ENCODE results near the gene IL37. TPM values are rescaled to one million over a fixed set of nuclear protein-coding genes. Genes with fewer than 3 reads are reported as not detected.
"Not testable (repeated sequence)": the region's sequence is repeated elsewhere in the genome, so short reads cannot be mapped to it uniquely, and the experiment has no call there.

IL37 gene
- total RNA-seq, 1 donor from 2014 or later = not detected

DNA sequence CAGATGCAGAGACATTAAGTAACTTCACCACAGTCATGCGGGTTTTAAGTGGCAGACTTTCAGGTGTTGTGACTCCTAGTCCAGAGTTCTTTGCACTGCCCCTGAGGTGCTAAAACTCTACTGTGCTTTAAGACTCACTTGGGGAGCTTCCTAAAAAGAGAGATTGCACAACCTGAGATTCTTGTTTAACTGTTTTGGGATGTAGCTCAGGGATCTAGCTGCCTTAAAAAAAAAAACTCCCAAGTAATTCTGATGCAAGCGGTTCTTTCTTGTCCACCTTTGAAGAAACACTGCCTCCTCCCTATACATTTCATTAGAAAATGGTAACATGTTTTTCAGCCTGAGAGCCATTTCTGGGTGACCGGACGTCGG is 13.0 kb downstream of the IL37 start:
- DNase-seq = no peak

DNA sequence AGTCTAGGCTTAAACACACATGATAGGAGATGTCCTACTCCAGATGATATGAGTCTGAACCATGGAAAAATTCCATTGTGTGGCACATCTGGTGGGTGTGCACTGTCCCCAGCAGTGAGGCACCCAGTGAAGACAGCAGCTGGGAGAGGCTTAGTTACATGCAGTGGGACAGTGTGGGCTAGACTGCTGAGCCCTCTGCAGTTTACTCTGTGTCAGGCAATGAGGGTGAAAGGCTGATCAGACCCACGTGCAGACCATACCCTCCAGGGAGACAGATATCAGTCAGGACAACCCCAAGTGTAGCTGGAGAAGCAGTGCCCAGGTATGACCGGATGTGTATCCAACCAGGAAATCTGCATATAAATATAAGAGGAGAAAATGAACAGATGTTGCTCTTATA is 13.4 kb downstream of the IL37 start:
- no peak for DNase-seq

DNA sequence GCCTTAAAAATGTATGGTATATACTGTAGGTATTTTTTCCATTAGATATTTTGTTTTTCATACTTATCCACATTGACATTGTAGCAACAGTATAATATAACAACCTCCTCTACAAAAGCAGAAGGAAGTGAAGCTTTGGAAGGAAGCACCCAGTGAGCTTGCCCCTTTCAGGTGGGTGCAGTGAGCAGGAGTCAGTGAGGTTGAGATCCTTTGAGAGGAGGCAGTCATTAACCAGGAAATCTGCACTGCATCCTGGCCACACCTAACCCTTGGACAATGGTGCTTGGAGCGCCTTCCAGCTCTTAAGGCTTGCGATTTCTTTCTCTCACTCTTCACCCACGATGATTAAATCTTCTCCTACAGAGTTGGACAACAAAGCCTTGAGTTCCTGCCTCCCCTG is 13.9 kb downstream of the IL37 start:
- no peak for DNase-seq

DNA sequence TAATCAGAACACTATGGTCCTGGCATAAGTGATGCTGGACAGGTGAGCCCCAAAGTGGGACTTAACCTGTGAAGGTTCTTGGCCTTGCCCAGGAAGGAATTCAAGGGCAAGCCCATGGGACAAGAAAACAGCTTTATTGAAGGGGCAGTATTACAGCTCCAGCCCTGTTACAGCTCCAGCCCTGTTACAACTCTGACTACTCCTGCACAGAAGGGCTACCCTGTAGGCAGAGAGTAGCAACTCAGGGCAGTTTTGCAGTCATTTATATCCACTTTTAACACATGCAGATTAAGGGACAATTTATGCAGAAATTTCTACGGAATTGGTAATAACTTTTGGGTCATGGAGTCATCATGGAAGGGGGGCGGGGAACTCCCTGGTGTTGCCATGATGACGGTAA is 15.7 kb downstream of the IL37 start:
- no peak for DNase-seq

DNA sequence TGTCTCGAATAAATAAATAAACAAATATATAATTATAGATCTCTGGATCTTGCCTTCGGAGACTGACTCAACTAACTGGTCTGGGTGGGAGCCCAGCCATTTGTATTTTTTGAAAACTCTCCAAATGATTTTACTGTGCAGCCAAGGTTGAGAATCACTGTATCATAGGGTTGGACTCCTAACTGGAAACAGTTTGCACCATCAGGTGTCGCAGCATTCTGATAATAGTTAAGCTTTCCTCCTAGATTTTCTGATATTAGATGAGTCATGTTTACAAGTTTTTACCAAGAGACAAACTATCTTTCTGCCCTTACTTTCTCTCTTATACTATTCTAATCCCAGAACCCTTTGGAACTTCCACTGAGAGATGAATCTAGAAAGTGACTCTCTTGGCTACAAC is 16.8 kb downstream of the IL37 start:
- no peak for DNase-seq

DNA sequence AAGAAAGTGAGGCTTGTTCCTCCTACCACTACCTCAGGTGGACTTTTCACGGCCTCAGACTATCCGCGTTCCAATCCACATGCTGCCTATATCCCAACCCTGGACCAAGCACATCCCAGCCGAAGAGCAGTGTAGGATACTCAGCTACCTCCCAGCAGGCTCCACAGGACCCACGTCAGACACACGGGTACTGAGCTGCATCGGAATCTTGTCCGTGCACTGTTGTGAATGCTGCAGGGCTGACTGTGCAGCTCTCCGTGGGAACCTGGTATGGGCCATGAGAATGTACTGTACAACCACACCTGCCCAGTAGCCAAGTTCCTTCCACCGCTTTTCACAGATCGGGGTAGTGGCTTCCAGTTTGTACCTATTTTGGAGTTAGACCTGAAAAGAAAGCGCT is 22.3 kb downstream of the IL37 start:
- no peak for DNase-seq

- DNase-seq = not testable (repeated sequence)
Observed at GRCh38 chr2:112934117-112934516, 23.2 kb downstream of the IL37 start.

GRCh38 chr2:112936927-112937232 is 25.9 kb downstream of the IL37 start:
- DNase-seq = no peak

DNA sequence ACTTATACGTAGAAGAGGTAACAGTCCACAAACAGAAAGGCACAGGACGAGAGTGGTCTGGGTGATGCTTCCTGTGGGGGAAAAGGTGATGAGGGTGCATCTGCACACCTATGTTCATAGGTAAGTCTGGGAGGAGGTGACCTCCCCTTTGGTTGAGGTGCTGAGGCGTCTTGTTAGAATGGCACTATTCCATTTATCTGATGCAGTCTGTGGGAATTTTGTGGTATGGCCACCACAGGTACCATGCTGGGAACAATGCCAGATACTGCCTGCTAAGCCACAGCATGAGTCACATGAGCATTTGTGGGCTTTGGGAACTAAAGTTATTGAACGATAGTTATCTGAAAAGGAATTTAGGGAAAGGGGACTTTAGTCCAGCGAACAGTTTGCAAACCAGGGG is 27.9 kb downstream of the IL37 start:
- no peak for DNase-seq

DNA sequence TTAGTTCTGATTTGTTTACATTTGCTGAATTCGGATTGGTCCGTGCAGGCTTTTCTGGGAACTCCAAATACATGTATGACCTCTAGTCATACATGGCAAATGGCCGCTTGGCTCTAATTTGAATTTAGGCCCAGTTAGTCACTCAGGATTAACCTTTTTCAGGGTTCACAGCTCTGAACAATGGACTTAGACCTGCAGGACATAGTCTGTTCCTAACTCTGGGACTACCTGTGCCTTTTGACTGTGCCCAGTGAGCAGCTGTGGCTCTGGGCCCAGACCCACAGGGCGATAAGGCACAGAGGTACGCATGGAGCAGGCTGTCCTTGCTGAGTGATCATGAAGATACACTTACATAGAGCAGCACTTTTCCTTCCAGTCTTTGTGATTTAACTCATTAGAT is 28.5 kb downstream of the IL37 start:
- DNase-seq = no peak

DNA sequence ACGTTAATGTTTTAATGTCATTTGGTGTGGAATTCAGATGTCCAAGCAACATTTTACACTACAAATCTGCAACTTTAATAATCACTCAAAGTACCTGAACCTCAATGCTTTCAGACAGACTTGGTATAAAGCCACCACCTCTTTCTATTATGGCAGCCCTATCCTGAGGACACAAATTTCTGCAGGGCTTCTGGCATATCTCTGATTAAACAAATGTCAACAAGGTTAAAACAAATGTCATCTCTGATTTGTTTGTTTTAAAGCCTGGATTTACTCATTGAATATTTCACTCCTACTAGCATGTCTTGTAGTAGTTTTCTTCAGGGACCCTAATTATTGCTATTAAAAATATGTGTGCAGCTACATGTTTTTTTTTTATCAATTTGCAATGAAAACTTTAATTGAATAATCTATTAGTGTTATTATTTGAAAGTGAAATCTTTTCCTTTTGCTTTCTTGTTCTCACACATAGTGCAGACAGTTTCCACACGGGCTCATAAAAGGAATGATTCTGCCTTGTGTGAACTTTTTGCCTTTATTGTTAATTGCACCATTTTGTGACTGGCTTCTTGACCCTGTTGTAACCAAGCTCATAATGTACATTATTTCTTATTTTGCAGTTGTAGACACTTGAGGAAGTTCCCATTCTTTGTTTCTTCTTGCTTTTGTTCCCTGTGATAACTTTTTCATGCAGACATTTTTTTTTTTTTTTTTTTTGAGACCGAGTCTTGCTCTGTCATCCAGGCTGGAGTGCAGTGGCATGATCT is 30.1 kb downstream of the IL37 start:
- no peak for DNase-seq

DNA sequence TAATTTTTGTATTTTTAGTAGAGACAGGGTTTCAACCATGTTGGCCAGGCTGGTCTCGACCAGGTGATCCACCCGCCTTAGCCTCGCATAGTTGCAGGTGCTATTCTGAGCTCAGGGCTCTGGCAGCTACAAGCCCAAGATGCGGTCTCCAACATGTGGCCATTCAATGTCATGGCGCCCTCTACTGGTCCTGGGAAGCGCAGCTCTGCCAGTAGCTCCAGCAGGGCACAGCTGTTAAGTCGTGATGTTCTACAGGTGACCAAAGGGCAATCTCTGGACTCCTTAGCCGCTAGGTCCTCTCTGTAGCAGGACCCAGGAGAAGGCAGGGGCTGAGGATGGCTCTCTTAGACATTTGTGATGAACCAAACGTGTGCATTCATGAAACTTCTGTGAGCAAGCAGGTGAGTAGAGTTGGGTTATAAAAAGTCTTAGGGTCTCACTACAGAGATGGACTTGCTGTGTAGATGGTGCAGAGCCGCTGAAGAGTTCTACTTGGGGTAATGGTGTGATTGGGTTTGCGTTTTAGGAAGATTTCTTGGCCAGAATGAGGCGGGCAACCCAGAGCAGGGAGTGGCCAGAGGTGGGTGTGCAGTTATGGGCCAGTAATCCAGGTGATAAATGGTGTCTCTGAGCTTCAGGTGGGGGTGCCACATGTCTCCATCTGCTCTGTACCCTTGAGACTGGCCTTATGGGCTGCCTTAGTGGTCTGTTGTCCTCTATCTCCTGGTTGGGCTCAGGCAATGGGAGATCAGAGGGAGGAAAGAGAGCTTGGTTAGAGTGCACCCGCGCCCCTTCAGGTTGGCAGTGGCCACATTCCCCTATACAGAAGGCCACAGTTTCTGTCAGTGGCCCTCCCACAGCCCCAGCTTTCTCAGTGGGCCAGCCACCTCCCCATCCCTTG is 31.0 kb downstream of the IL37 start:
- peak; percentile 90 for DNase-seq

- no peak for DNase-seq
Observed at GRCh38 chr2:112942654-112943002, 31.7 kb downstream of the IL37 start.

GRCh38 chr2:112944971-112945370 is 34.0 kb downstream of the IL37 start:
- DNase-seq = no peak

GRCh38 chr2:112946086-112946485 is 35.1 kb downstream of the IL37 start:
- no peak for DNase-seq

GRCh38 chr2:112947374-112947773 is 36.4 kb downstream of the IL37 start:
- DNase-seq = no peak

GRCh38 chr2:112949456-112949855 is 38.5 kb downstream of the IL37 start:
- no peak for DNase-seq

- no peak for DNase-seq
Observed at GRCh38 chr2:112954364-112954763, 43.4 kb downstream of the IL37 start.

- DNase-seq = no peak
Observed at GRCh38 chr2:112957511-112957910, 46.5 kb downstream of the IL37 start.

DNA sequence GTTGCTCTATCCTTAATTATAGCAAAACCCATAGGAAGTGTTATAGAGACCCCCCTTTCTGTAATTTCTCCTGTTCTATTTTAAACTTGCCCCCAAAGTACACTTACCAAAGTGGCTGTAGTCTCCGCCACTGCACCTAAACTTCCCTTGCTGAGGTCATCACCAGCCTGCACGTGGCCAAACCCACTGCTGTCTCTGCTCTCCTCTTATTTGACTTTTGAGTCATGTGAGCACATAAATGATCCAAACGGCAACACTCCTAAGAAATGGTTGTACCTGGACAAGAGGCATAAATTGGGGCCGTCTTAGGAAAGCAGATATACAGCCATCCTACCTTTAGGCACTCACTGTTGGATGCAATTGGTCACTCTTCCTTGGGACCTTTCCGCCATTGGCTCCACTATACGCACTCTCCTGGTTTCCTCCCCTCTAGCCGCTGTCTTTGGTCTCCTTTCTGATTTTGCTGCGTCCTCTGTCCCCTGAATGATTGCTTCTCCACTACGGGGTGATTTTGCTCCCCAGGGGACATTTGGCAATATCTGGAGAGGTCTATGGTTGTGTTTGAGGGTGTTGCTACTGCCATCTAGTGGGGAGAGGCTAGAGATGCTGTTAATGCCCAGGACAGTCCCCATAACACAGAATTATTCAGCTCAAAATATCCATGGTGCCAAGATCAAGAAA is 47.6 kb downstream of the IL37 start:
- peak; percentile 77 for DNase-seq

- peak; percentile 9 for DNase-seq
Observed at GRCh38 chr2:112959109-112959812, 48.3 kb downstream of the IL37 start.

GRCh38 chr2:112960230-112960825 is 49.4 kb downstream of the IL37 start:
- DNase-seq = no peak

Measured in dermis blood vessel endothelial cell (primary cell).